K562 (cell line): ENCODE results near the gene UNC5C. TPM values are rescaled to one million over a fixed set of nuclear protein-coding genes. Genes with fewer than 3 reads are reported as not detected.

ENCODE experiments used
- BRD9 ChIP-seq: fragments of 450-650 bp; IDR thresholded peaks from 2 replicates; pipeline ENCODE4 v1.6.1; 2018; ENCODE audit warnings: low read depth; ENCODE audit not compliant: partially characterized antibody
- FOXA1 ChIP-seq: fragments of 450-650 bp; IDR thresholded peaks from 2 replicates; pipeline ENCODE4 v1.6.1; 2016; ENCODE audit warnings: mild to moderate bottlenecking, borderline replicate concordance
- FOXM1 ChIP-seq, 2 experiments: fragments of 450-650 bp in 1 of 2; sonication (generic) in 1 of 2; formaldehyde crosslinking in 1 of 2; IDR thresholded peaks; 2 replicates each; pipeline versions ENCODE4 v1.6.1 to v1.9.0; 2017 to 2022; ENCODE audit warnings: low read depth in 2 of 2, mild to moderate bottlenecking in 2 of 2, missing genetic modification reagents in 1 of 2, moderate library complexity in 1 of 2
- GABPB1 ChIP-seq: sonication (generic); formaldehyde crosslinking; IDR thresholded peaks from 2 replicates; pipeline ENCODE4 v1.8.0; 2022; ENCODE audit warnings: mild to moderate bottlenecking, missing genetic modification reagents
- HNRNPL ChIP-seq: fragments of 200-400 bp; formaldehyde crosslinking; IDR thresholded peaks from 2 replicates; pipeline ENCODE4 v1.6.1; 2017; ENCODE audit warnings: low read depth, mild to moderate bottlenecking, low read length
- ILK ChIP-seq: fragments of 450-650 bp; IDR thresholded peaks from 2 replicates; pipeline ENCODE4 v1.6.1; 2016; ENCODE audit warnings: missing genetic modification characterization, low read depth, mild to moderate bottlenecking, missing compliant biosample characterization, moderate library complexity, borderline replicate concordance
- MBD2 ChIP-seq: sonication (generic); IDR thresholded peaks from 2 replicates; pipeline ENCODE4 v1.6.1; 2016; ENCODE audit warnings: low read depth, borderline replicate concordance
- MCM5 ChIP-seq: fragments of 450-650 bp; IDR thresholded peaks from 2 replicates; pipeline ENCODE4 v1.6.1; 2016; ENCODE audit warnings: low read depth
- MECOM ChIP-seq: fragments of 250-450 bp; sonication (Bioruptor Pico); IDR thresholded peaks from 2 replicates; pipeline ENCODE4 v1.8.0; 2022; ENCODE audit warnings: inconsistent platforms
- SIN3A ChIP-seq, 2 experiments: fragments of 150-350 bp in 1 of 2; IDR thresholded peaks; 2 replicates each; pipeline ENCODE4 v1.6.1; 2011 to 2016; ENCODE audit warnings: borderline replicate concordance in 2 of 2, low read depth in 2 of 2, low read length in 2 of 2, mild to moderate bottlenecking in 2 of 2, moderate library complexity in 2 of 2; ENCODE audit not compliant: control insufficient read depth in 1 of 2
- ZFP30 ChIP-seq: fragments of 250-450 bp; sonication (Bioruptor Pico); IDR thresholded peaks from 2 replicates; pipeline ENCODE4 v1.8.0; 2022; ENCODE audit warnings: moderate library complexity, mild to moderate bottlenecking, inconsistent platforms, borderline replicate concordance
- ZNF384 ChIP-seq: IDR thresholded peaks from 2 replicates; pipeline ENCODE4 v1.6.1; 2012; ENCODE audit warnings: low read depth, low read length, improper control_type of control experiment
- polyA plus RNA-seq, 8 experiments: library from polyadenylated mRNA; depleted of rRNA in 4 of 8; stranded (reverse) in 5 of 8; unstranded in 3 of 8; fragments of >200 nt; fragmentation: Nextera tagmentation in 2 of 8; fragmentation: Illumina TruSeq in 1 of 8; extraction: Ambion mirVana in 2 of 8; extraction: Trizol in 1 of 8; gene quantifications; 2 replicates each; pipeline versions ENCODE4 v1.2.1 to v1.2.3, GENCODE V29; 2011 to 2014; ENCODE audit warnings: inconsistent platforms in 1 of 8, missing spikeins in 1 of 8
- total RNA-seq, 7 experiments: library from RNA; depleted of rRNA in 6 of 7; stranded (reverse); fragments of >200 nt in 6 of 7; fragmentation: Illumina TruSeq in 2 of 7; extraction: Trizol in 2 of 7; gene quantifications; 2 replicates each; pipeline versions ENCODE4 v1.2.1 to v1.2.3, GENCODE V29; 2011 to 2021; ENCODE audit warnings: low replicate concordance in 1 of 7
- TF ChIP-seq, protein P1 (sequence below): fragments of 250-450 bp; sonication (Bioruptor Pico); IDR thresholded peaks from 2 replicates; pipeline ENCODE4 v1.5.0; 2021; ENCODE audit warnings: mild to moderate bottlenecking, moderate library complexity

Gene UNC5C
- total and polyA plus RNA-seq, 9 of the 15 experiments (the other 6 are each of a cell fraction or from before 2014, with no cell fraction given), result under 0.01 to 0.10 (median 0.03) TPM; not detected in 1

DNA sequence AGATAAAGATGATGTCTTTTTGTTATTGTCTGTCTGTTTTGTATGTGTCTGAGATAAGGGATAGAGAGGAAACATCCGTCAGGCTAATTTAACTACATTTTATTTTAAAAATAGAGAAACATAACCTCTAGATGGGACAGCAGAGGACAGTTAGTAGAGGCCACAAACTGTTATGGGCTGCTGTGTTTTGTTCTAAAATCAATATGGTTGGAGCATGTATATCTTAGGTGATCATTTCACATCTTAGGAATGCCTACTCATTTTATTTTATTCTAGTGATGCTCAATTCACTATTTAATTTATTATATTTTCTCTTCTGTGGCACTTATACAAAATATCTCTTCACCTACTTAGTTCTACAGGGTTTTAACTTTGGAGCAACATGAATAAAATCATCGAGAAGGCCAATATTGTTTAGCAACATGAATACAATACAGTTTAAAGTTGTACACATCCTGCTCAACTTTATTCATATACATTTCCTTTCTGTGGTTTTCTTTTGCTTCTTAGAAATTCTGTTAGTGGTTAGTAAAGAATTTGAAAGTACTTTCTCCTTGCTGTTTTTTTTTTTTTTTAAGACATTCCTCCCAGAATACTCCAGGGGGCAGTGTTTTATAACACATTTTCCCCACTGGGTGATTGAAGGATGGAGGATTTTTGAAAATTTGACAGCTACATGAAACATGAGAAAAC, 392.9 kb downstream of the UNC5C start (continued):
- TF ChIP-seq ZFP30 (CRISPR knock-in tag) (no peak), HNRNPL (no peak), ZNF384 (peak; percentile 93), SIN3A (IDR thresholded peaks at IDR 0.05; ENCODE audit: borderline replicate concordance in 2 of 2, control insufficient read depth in 1 of 2, low read depth in 2 of 2, low read length in 2 of 2) (no peak), MBD2 (no peak), GABPB1 (CRISPR knock-in tag) (no peak), MECOM (no peak), FOXM1 (IDR thresholded peaks at IDR 0.05; ENCODE audit: low read depth) (no peak), FOXM1 (CRISPR knock-in tag; IDR thresholded peaks at IDR 0.05; ENCODE audit: low read depth) (no peak), ILK (tag) (no peak), MCM5 (no peak), BRD9 (no peak), FOXA1 (no peak)
- TF ChIP-seq, protein P1, sequence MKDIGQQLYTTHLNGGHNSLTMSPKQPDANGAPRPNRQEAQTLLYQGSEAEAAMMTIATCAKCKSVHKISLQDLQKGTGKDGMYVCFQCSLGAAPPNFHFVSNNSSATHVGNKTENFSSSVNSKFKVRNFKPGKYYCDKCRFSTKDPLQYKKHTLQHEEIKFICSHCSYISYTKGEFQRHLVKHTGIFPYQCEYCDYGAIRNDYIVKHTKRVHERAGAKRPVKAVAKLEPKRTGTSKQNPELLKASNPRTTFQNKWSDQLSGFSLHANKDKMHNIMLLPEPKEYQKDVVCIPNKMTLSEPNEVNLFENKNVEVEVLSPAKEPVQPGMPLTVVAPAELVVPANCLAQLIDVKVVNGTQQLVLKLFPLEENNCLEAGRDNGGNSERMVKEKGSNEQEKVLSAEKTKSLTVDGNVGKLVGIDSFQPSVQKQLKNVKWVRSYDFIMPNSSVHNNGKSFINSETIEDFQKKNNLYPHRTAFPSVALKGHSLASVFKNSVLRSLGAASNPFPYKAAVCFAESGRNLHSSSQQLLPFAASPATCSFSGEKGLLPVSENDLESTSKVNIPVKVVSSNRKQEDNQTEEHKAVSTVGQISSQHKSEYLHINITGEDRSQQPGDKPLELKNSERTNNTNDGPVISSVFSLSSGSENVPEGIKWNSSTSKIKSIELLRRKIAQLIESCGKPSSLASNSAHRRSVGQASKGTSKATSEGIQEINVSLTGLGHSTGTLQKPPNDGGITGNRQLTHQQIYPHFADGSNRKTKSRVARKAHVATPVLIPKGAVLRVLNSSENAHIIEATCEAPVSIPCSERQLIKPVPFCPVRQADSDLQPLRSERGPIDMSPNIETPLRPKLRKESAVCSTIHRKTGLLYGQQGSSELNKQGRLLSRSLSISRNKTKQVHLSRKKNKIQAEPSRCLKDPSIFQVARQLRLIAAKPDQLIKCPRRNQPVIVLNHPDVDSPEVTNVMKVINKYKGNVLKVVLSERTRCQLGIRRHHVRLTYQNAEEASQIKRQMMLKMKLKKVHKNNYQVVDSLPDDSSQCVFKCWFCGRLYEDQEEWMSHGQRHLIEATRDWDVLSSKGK, result no peak
